ENCODE measurements around the gene C20orf96. TPM values are rescaled to one million over a fixed set of nuclear protein-coding genes. Genes with fewer than 3 reads are reported as not detected.
A peak's percentile ranks its signal among the peaks of the same experiment; 100 is the strongest.

The C20orf96 gene
- total RNA-seq, 1 donor, result 1.3 TPM

DNA sequence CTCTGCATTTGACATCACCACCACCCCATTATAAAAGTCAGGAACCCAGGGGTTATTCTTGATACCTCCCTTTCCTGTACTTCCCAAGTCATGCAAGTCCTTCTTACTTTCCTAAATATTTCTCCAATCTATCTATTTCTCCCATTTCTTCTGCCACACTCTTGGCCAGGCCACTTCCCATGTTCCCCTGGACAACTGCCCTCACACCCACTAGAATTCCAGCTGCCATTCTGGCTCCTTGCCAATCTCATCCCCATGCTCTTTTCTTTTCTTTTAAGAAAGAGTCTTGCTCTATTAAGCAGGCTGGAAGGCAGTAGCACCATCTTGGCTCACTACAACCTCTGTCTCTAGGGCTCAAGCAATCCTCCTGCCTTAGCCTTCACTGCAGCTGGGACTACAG lies 17.8 kb downstream of the C20orf96 start:
- TF ChIP-seq, protein P1, sequence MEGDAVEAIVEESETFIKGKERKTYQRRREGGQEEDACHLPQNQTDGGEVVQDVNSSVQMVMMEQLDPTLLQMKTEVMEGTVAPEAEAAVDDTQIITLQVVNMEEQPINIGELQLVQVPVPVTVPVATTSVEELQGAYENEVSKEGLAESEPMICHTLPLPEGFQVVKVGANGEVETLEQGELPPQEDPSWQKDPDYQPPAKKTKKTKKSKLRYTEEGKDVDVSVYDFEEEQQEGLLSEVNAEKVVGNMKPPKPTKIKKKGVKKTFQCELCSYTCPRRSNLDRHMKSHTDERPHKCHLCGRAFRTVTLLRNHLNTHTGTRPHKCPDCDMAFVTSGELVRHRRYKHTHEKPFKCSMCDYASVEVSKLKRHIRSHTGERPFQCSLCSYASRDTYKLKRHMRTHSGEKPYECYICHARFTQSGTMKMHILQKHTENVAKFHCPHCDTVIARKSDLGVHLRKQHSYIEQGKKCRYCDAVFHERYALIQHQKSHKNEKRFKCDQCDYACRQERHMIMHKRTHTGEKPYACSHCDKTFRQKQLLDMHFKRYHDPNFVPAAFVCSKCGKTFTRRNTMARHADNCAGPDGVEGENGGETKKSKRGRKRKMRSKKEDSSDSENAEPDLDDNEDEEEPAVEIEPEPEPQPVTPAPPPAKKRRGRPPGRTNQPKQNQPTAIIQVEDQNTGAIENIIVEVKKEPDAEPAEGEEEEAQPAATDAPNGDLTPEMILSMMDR (IDR thresholded peaks at IDR 0.05; ENCODE audit: insufficient read depth, low read depth, low read length), result no peak
- H3K4me3 ChIP-seq (ENCODE audit: low read depth, low read length), result no peak overlapping the region
- no peak for DNase-seq (ENCODE audit: low read depth)

DNA sequence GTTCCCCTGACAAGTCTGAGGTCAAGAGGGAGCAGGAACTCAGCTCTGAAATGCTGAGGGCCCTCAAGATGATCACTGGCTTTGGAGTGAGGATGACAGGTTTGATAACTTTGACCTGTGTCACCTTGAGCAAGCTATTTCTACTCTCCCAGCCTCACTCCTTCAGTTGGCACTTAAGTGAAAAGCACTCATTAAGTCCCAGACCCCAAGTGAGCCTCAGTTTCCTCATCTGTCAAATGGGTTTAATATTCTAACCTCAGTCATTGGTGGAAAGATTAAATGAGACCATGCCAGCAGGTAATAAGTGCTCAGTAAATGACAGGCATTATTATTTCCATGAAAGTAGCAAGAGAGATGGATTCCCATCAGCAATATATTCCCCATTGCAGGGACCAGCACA lies 19.0 kb downstream of the C20orf96 start:
- DNase-seq (ENCODE audit: low read depth), result no peak

DNA sequence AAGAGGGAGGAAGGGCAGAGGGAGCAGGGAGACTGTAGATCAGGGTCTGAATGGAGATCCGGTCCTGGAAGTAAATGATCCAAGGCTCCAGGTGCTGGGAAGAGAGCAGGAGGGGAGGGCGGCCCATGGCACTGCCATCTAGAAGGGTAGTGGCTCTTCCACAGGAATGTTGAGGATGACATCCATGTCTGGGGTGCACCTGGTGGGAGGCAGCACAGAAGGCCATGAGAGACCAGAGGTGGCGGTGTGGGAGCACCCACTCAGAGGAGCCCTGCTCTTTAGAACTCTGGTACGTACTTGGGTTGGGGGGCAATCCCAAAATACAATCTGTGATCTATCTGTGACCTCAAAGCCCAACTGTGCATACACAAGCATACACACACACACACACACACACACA lies 19.5 kb downstream of the C20orf96 start:
- DNase-seq (ENCODE audit: low read depth), result no peak
- no peak overlapping the region for H3K4me3 ChIP-seq (ENCODE audit: low read depth, low read length)
- TF ChIP-seq, protein P1 (IDR thresholded peaks at IDR 0.05; ENCODE audit: insufficient read depth, low read depth, low read length), result no peak

More for the DNA sequence above, 19.0 kb downstream of the C20orf96 start:
- no peak overlapping the region for H3K4me3 ChIP-seq (ENCODE audit: low read depth, low read length)
- TF ChIP-seq, protein P1 (IDR thresholded peaks at IDR 0.05; ENCODE audit: insufficient read depth, low read depth, low read length), result no peak

DNA sequence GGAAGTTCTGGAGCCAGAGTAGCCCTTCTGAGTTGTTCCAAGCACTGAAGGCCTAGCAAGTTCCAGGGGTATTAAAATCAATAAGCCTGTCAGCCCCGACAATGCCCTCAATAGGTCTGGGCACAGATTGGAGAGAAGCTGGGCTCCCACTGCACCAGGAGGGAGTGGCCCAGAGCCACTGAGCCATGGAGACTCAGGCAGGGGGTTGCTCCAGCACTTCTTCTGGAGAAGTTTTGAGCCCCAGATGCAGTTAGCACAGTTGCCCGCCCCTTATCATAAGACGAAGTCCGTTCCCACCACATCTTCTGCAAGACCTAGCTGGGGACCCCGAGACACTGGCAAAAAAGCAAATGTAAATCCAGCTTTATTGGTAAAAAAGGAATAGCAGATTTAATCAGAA lies 20.0 kb downstream of the C20orf96 start:
- no peak overlapping the region for H3K4me3 ChIP-seq (ENCODE audit: low read depth, low read length)
- DNase-seq (ENCODE audit: low read depth), result no peak
- TF ChIP-seq, protein P1 (IDR thresholded peaks at IDR 0.05; ENCODE audit: insufficient read depth, low read depth, low read length), result no peak

DNA sequence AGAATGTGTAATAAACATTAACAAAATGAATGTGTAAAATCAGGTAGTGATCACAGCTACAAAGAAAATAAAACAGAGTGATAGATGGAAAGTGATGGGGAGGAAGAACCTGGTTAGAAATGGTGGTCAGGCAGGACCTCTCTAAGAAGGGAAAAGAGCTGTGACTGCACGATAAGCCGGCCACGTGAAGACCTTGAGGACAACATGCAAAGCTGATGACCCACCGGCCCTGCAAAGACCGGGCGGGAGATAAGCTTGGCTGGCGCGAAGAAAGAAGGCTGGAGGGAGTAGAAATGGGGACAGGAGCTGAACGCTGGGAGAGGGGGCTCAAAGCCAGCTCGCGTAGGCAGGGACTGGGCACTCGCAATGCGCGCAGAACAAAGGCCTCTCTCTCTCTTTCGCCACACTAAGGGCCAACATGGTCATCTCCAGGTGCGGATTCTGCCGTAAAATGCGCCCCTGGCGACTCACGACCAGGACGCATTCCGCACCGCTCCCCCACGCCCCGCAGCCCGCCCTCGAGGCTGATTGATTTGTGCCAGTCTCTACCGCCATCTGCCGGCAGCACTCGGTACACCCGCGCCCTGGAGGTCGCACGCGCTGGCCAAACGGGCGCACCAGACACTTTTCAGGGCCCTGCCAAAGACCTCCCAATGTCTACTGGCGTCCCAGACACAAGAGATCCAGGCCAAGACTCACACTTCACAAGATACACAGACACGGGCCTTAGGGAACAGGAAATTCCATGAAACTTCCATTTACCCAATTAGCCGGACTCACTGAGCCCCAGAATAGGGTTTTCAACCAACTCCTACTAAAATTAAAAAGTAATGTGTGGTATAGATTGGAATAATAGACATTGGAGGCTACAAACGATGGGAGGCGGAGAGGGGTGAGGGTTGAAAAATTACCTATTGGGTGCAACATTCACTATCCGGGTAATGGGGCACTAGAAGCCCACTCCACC lies 23.7 kb downstream of the C20orf96 start:
- peak; percentile 63 for DNase-seq (ENCODE audit: low read depth)
- TF ChIP-seq, protein P1 (IDR thresholded peaks at IDR 0.05; ENCODE audit: insufficient read depth, low read depth, low read length), result peak; percentile 90
- peak overlapping the region; percentile 69 for H3K4me3 ChIP-seq (ENCODE audit: low read depth, low read length)

DNA sequence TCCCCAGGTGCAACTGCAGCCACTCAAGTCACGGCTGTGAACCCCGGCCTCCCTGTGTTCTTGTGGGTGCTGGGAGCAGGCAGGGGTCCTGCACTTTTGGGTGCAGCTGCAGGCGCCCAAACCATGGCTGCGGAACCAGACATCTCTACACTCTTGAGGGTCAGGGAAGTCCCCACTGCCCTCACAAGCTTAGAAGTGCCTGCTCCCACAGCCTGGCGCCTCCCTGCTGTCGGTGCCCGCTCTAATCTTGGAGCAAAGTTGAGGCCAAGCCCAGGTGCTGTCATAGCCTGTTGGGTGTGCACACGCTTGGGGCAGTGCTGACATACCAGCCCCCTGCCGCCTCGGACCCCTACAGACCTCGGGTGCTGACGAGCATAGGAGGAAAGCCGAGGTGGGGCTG lies 26.8 kb downstream of the C20orf96 start:
- no peak for DNase-seq (ENCODE audit: low read depth)
- no peak overlapping the region for H3K4me3 ChIP-seq (ENCODE audit: low read depth, low read length)
- TF ChIP-seq, protein P1 (IDR thresholded peaks at IDR 0.05; ENCODE audit: insufficient read depth, low read depth, low read length), result no peak
